Umbilical cord (tissue), 2 donors: ENCODE measurements around the gene CLEC16A. TPM values are rescaled to one million over a fixed set of nuclear protein-coding genes. Genes with fewer than 3 reads are reported as not detected.

Source experiments
- DNase-seq: peaks from one replicate; pipeline ENCODE4 v3.0.0-alpha.2; 2015; ENCODE audit warnings: low spot score
- total RNA-seq: library from RNA; depleted of rRNA; stranded (reverse); fragments of >200 nt; gene quantifications from one replicate; pipeline ENCODE4 v1.2.3, GENCODE V29; 2014; ENCODE audit warnings: low replicate concordance; ENCODE audit not compliant: insufficient read depth

CLEC16A gene
- total RNA-seq, 1 donor from 2014 or later = 25.8 TPM

DNA sequence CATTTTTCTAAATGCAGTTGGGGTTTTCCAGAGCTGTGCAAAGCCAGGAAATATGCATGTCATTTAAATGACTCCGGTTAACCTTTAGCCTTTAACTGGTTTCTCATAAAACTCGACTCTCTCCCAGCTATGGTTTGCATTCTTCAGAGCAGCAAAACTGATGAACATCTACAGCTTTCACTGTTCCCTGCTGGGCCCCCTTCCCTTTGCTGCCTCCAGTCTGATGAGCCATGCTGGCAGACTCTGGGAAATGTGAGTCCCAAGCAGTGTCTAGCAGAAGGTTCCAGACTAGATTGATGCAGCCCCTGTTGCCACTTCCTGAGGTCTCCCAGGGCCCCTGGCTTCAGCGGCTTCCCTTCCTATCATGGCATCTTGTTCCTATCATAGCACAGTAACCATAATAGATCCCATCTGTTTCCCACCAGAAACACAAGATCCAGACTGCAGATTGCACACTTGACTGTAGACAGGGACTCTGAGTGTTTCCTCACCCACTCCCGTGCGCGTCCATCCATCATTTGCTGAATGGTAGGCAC is 135.4 kb downstream of the CLEC16A start:
- peak; percentile 95 for DNase-seq

DNA sequence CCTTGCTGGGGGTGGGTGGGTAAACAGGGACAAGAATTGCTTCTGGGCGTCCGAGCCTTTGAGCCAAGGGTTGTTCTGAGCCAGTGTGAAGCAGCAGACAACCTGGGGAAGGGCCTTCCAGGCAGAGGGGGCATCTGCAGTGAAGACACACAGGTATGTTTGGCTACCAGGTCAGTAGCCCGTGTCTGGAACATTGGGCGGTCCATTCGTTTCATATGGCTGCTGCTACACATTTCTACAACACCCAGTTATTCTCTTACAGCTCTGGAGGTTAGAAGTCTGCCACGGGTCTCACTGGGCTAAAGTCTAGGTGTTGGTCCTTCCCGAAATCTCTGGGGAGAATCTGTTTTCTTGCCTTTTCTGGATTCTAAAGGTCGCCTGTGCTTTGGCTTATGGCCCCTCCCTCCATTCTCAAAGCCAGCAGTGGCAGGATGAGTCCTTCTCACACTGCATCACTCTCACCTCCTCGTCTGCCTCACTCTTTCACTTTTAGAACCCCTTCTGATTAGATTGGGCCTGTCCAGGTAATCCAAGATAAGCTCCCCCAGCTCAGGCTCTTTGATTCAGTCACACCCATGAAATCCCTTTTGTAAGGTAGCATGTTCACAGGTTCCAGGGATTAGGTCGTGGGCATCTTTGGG is 136.1 kb downstream of the CLEC16A start:
- DNase-seq = no peak

DNA sequence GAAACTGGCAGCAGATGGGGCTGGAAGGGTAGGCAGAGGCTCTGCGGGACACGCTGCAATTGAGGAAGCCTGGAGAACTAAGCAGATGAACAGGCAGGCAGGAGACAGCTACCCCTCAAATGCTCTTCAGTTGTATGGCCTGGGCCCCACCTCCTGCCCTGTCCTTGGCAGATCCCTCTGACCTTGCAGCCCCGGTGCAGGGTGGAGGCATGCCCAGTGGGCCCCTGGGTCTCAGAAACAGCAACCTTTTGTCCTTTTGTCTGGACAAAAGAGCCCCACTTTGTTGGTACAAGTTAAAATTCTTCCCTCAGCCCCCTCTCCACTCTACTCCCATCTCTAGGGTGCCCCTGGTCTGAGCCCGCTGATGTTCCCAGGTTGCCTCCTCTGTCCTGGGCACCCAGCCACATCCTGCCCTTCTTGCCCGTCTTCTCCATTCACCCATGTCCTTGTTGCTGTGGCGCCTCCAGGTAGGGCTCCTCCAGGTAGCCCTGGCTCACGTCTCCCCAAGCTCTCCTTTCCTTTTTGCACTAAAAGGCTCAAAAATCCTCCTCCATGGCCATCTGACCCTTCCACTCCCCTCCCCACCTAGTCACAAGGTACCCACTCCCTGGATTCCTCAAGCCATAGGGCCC is 136.8 kb downstream of the CLEC16A start:
- DNase-seq = no peak

DNA sequence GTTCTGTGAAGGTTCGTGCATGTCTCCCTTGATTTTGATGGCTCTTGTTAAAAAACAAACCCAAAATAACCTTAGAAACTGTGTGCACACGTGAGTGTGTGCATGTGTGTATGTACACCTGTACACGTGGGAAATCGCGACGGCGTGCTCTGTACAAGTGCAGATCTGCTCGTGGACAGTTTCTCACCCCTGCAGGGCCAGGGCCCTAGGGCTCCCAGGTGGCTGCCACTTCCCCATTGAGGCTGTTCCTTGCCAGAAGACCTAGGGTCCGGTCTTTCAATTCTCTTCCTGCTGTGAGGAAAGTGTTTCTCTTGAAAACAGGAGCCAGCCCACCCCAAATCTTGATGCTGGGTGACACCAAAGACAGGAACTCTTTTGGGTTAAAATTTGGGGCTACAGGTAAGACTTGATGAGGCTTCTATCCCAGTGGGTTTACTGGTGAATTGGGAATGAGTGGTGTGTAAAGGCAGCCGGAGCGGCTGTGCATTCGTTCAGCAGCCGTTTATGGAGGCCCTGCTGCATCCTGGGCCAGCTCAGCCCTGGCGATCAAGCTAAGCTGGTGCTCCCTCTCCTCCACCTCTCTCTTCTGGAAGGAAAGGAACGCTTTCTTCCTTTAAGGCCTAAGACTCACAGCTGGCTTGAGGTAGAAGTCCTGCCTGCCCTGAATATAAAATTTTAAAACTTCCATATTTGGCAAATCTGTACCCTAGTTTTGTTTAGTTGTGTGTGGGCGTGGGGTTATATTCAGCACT is 137.9 kb downstream of the CLEC16A start:
- DNase-seq = no peak

DNA sequence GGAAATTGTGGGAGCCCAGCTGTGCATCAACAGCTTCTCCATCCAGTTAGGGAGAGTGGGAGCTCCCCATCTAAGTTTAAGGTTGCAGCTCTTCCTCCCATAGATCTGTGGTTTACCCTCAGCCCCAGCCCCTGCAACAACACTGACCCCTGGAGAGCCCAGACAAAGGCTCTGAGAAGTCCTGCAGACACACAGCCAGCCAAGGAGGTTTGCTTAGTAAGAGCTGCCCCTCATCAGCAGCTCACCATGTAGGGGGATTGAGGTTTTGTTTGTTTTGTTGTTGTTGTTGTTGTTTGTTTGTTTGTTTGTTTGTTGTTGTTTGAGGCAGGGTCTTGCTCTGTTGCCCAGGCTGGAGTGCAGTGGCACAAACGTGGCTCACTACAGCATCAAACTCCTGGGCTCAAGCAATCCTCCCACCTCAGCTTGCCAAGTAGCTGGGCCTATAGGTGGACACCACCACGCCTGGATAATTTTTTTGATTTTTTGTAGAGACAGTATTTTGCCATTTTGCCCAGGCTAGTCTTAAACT is 138.6 kb downstream of the CLEC16A start:
- no peak for DNase-seq

DNA sequence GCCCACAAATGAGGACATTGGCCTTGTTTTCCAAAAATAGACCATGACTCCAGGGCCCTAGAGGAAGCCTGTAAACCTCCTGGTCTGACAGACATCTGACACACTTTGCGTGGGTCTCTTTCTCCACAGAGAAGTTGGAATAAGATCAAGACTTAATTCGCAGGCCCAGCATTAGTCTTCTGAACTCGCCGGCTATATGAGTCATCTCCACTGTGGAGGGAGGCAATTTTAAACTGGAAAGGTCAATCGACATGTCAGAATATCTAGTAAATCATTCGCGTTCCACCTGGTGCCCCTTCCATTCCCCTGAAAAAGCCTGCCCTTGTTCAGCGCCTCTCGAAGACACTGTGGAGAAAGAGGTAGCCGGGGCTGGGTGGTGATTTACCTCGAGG is 140.1 kb downstream of the CLEC16A start:
- DNase-seq = peak; percentile 83

DNA sequence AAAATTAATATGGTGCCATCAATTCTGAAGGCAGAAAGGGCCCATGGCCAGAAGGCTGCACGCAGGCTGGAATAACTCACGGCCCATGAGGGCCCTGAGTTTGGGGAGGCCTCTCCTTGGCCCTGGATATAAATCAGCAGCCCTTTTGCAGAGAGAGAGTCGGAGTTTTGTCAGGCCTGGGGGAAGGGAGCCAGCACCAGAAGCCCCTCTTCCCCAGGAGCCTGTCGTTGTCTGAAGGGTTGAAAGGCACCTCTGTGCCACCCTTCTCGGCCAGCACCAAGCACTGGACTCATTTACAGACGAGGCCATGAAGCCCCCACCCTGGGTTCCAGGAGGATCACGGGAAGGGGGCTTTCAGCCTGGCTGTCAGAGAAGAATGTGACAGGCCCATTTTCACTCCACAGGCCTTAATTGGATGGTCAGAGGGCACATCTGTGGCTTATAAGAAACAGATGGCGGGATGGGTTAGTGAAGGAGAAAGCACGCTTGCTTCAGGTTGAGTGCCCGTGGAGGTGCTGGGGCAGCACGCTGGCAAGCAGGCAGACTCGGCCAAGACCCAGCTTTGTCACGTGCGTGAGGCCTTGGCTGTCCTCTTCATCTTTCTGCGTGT is 140.6 kb downstream of the CLEC16A start:
- DNase-seq = no peak

DNA sequence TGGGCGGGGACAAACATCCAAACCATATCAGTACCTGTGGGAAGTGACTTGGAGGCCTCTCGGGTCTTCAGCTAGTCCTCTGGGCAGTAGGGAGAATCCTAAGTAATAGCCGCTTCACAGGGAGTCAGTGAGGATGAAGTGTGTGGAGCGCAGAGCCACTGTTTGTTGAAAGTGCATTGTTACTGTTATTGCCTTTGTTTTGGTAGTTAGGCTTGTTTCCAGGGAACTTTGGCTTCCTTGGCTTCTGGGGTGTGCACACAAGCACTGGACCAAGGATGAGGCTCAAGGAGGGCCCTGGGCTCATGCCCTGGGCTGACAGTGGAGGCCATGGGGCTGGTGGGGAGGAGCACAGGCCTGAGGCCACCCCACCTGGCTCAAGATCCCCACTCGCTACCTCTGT is 141.6 kb downstream of the CLEC16A start:
- DNase-seq = no peak

DNA sequence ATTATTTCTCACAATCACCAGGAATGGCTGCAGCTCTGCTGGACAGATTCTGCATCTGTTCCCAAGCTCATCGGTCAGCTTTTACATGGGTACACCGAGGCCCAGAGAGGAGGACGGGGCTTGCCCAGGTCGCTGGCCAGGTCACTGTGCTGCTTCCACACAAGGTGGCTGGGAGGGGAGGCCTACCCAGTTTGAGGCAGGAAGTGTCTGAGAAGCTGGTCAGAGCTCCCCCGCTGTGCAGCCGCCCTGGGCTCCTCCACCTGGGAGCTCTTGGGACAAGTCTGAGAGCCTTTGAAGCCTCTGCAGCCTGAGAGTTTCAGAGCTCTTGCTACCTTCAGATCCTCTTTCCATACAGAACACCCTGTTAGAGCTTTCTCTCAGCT is 143.3 kb downstream of the CLEC16A start:
- no peak for DNase-seq

DNA sequence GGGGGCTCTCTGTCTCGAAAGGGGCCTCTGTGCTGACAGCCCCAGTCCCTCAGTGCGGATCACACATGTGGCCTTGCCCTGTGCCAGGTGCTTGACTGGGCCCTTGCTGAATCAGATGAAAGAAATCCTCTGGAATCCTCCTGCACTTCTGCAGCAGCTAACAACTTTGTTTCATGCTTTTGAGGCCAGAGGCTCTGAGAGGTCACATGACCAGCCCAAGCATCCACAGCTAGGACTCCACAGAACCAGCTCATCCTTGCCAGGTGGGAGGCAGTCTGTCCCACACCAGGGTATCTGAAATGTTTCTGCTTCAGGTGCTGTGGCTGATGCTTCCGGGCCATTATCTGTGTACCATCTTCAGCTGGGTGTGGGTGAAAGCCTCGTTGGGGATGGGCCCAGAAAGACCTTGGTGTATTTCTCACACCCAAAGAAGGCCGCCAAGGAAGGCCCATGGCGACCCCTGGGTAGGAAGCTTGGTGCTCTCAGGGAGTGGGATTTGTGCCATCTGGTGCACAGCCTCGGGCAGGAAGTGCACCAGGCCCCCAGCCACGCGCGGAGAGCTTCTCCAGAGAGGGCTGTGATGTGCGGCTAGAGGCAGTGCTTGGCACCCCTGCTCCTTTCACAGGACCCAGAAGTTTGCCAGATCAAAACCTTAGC is 143.8 kb downstream of the CLEC16A start:
- DNase-seq = peak; percentile 79

DNA sequence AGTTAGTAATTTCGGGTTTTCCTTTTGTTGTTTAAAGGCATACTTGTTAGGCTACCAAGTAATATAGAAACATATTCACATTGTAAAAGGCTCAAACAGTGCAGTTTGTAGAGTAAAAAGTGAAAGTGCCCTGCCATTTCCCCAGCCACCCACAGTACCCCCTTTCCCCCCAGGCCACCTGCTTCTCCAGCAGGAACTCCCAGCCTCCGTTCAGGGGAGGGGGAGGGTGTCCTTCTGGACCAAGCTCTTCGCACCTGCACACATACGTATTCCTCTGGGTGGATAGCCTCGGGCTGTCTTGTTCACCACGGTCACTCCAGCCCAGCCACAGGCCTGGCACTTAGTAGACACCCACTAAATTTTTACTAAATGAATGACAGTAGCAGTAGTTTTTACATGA is 144.5 kb downstream of the CLEC16A start:
- no peak for DNase-seq

DNA sequence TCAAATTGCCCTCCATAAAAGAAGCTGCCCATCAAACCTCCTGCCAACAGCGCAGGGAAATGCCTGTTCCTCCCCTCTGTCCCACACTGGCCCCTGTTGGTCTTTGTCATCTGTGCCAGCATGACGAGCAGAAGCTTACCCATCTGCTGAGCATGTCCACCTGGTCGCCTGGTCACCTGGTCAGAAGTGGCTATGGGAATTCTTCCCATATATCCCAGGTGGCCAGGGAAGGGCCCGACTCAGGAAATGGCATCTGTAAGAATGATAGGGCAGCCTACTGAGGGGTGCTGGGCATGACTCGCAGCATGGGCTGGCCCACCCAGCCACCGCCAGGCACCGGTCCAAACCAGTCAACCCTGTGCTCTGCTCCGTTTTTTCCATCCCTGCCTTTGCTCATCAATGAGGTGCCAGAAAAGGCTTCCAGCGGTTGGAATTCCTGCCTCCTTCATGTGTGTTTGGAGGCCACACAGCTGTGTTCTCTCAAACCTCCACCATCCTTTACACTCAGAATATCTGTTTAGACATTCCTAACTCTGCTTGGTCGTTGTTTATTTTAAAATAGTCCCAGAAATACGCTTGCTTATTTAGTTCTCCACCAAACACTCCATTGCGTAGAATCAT is 145.2 kb downstream of the CLEC16A start:
- peak; percentile 73 for DNase-seq

DNA sequence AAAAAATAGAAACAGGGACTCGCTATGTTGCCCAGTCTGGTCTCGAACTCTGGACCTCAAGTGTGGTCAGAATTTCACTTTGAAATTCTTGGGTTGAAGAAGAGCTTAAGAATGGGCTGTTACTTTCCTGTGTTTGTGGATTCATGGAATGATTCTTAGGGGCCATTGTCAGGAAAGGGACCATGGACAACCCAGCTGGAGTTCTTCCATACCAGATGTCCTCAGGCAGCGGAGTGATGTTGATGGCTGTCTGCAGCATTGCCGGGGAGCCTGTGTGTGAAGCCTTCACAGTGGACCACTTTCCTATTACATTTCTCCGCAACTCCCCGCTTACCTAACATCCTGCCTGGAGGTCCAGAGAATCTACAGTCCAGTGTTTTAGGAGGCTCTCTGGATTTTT is 145.9 kb downstream of the CLEC16A start:
- no peak for DNase-seq

DNA sequence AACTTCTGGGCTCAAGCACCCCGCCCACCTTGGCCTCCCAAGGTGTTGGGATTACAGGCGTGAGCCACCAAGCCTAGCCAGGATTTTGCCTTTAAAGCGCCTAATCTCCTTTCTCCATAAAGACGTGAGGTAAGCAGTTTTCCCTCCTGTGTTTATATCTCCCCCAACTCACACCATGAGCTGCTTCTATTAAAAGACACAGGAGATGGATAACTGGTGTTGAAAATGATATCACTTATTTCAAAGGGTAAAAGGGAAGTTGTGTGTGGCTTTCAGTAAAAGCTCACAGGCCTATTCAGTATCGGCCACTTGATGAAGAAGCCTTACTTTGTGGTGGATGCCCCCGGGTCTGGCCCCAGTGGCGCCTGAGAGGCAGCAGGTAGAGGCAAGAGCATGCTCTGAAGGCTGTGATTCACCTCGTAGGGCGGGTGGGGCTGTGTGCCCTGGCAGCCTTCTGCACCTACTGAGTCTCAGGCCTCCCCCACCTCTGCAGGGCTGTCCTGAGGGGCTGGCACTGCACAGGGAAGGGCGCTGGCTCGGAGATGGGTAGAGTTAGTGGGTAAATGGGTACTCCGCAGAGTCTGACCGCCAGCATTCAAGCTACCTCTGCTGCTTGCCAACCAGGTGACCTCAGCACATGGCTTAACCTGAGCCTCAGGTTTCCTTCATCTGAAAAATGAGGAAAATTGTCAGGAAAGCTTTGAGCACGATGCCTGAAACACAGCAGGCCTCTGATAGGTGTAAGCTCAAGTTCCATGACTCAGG is 146.8 kb downstream of the CLEC16A start:
- peak; percentile 86 for DNase-seq

DNA sequence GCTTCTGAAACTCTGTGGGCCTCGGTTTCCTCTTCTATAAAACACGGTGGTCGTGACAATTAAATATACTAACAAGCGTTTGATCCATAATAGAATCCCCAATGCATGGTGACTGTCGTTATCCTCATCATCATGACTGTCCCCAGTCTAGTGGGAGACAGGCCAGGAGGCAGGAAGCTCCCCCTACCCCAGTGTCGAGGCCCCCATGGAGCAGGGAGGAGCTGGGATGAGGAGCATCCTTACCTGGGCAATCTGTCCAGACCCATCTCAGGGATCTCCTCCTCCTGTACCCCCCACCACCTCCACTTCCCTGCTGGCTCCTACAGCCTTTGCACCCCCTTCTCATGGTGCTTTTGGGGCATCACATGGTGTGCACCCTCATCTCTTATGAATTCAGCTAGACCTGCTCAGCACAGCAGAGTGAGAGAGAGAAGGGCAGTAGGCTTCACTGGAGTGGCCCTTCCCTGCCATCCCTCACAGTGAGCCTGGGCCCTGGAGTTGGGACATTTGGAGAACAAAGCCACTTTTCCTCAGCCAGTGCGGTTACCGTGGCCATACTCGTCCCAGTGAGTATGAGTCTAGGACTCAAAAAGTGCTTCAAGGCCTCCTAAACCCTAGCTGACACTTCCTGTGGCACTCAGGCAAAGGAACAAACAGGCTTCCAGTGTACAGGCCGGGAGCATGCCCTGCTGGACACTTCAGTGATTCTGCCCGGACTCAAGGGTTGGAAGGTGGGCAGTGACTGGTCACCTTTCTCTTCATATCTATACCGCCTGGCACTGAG is 148.6 kb downstream of the CLEC16A start:
- no peak for DNase-seq

DNA sequence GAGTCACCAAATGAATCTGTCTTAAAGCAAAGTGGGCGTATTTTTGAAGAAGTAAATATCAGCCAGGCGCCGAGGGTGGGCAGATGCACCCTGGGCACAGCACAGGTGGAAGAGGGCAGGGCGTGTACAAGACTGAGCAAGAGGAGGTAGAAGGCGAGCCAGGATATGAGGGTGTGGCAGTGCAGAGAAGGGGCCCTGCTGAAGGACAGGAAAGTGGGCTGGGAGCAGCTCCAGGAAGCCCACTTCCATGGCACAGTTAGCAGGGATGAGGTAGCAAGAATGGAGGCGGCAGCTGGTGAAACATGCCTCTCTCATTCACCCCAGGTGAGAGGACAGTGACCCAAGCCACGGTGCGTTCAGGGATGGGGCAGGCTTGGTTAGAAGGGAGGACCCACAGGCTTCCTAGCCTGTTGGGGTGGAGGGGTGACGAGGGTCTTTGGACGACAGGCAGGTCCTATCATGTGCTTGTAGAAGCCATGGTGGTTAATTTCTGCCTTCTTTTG is 149.3 kb downstream of the CLEC16A start:
- DNase-seq = no peak

DNA sequence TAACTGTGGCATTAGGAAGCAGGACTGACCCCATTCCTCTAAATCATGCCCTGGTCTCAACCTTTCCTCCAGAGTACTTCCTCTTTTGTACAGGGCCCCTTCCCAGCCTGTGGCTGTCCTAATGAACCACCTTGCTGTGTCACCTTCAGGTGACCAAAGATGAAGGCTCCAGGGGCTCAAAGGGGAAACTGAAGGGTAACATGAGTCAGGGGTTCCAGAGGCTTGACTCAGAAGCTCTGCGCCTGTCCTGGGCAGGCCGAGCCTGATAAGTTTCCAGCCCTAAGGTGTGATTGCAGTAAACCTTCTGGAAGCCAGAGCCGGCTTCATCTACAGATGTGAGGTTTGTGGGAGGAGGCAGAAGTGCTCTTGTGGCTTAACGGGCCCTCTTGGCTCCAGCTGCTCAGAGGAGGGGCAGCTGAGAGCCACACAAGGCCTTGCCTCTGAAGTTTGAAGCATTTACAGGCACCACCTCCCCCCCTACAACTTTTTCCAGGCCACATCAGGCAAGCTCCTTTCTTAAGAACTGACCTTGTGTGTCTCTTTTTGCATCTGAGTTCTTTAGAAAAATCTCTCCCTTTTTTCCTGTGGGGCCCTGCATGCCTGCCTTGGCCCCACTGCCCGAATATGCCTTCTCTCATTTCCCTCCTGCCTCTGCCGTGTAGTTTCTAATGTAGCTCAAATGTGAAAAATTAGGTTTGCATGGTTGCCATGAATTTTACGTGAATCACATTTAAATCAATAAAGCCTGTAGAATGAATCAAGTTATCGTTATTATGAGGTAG is 149.9 kb downstream of the CLEC16A start:
- DNase-seq = peak; percentile 95

DNA sequence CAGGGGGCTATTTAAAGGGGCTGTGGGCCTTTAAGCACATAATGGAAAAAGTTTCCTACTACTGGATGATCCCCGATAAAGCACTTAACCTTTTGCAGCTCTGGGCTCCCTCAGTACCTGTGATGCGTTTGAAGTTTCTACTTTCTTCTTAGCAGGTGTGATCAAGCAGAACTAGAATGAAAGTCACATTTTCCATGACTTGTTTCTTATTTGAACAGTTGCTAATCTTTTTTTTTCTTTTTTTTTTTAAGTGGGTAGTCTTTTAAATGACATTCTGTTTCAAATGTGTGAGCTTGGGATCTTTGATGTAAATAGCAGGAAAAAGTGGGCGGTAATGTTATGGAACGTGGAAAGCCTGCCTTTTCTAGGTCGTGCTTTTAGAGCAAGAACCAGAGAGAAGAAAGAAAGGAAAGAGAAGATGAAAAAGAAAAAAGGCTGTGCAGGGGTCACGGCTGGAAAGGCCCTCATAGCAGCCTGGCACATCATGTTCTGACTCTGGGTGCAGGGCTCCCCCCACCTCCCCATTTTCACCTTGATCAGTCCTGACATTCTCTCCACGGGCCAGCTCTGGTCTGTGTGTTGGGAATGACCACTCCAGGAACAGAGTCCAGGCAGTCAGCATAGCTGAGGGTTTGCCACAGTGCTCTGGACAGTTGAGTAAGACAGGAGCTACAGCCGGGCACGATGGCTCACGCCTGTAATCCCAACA is 150.6 kb downstream of the CLEC16A start:
- DNase-seq = no peak
